ENCODE measurements around the gene ELOB.
"Not testable (repeated sequence)": the region's sequence is repeated elsewhere in the genome, so short reads cannot be mapped to it uniquely, and the experiment has no call there.

The ELOB gene

GRCh38 chr16:2737895-2738418, 39.1 kb downstream of the ELOB start:
- ATAC-seq (no peak), DNase-seq (no peak)
- Mint-ChIP-seq H3K27ac (peak overlapping the region in 1 of 2 donors; percentile 4), H3K27me3 (peaks cover 9% of the 10 kb centered on the region), H3K9me3 (no peaks in the 10 kb centered on the region), H3K4me1 (peaks cover 8% of the 10 kb centered on the region), H3K4me3 (no peak overlapping the region)

GRCh38 chr16:2737238-2737605, 39.9 kb downstream of the ELOB start:
- Mint-ChIP-seq H3K27ac (no peak overlapping the region), H3K9me3 (no peaks in the 10 kb centered on the region), H3K4me3 (no peak overlapping the region), H3K4me1 (peaks cover 8% of the 10 kb centered on the region), H3K27me3 (peaks cover 9% of the 10 kb centered on the region)
- no peak for ATAC-seq
- no peak for DNase-seq

DNA sequence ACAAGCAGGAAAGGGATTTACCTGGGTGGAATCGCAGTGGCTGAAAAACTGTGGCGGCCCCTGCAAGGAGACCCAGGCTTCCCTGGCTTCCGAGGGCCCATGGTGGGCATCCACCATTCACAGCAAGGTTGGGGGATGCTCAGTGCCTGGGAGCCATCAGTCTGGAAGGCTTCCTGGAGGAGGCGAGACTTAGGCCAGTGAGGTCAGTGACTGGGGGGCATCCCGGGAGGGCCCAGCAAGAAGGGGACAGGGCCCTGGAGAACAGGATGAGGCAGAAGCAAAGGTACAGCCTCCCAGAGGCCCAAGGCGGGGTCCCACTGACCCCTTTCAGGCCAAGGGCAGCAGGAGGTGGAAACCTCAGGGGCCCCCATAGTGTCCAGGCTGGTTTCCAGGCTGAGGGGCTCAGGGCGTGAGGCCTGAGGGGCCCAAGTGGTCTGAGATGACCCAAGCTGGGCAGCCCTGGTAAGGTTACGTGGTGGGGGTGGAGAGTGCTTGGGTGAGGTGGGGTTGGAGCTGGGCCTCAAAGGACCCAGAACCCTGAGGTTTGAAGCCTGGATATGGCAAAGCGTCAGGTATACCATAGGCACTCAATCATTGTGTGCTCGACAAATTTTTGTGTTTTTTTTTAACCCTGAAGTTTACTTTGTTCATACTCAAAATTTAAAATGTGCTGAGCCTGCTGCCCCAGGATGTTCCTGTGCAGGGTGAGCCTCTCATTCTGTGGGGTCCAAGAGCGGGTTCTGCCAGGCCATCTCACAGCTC, 40.4 kb downstream of the ELOB start:
- H3K27me3 Mint-ChIP-seq = peaks cover 9% of the 10 kb centered on the region

GRCh38 chr16:2734844-2735515, 42.1 kb downstream of the ELOB start:
- H3K27ac Mint-ChIP-seq = peak overlapping the region in 1 of 2 donors; percentile 74
- no peak for DNase-seq
- H3K9me3 Mint-ChIP-seq = no peaks in the 10 kb centered on the region
- ATAC-seq = no peak
- H3K27me3 Mint-ChIP-seq = no peaks in the 10 kb centered on the region
- peaks cover 8% of the 10 kb centered on the region for H3K4me1 Mint-ChIP-seq
- H3K4me3 Mint-ChIP-seq = no peak overlapping the region

More for the DNA sequence above, 40.4 kb downstream of the ELOB start:
- Mint-ChIP-seq H3K27ac (no peak overlapping the region), H3K9me3 (no peaks in the 10 kb centered on the region), H3K4me3 (no peak overlapping the region), H3K4me1 (peaks cover 8% of the 10 kb centered on the region)
- no peak for DNase-seq
- no peak for ATAC-seq

DNA sequence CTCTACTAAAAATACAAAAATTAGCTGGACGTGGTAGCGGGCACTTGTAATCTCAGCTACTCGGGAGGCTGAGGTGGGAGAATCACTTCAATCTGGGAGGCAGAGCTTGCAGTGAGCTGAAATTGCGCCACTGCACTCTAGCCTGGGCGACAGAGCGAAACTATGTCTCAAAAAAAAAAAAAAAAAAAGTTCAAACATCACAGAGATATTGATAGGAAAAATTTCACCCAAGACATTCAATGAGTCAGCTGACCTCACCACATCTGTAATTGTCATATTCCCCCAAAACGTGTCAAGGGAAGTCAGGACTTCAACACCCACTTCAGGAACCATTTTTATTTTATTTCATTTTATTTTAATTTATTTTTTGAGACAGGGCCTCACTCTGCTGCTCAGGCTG, 49.0 kb downstream of the ELOB start:
- ATAC-seq (no peak), DNase-seq (no peak)
- H3K27ac Mint-ChIP-seq = no peak overlapping the region
- H3K27me3 Mint-ChIP-seq = peaks cover 22% of the 10 kb centered on the region
- H3K4me1 Mint-ChIP-seq = peaks cover 6% of the 10 kb centered on the region
- H3K4me3 Mint-ChIP-seq = no peak overlapping the region
- H3K9me3 Mint-ChIP-seq = no peaks in the 10 kb centered on the region

GRCh38 chr16:2726923-2727322, 50.2 kb downstream of the ELOB start:
- ATAC-seq (no peak), DNase-seq (no peak)
- H3K27me3 Mint-ChIP-seq = peaks cover 25% of the 10 kb centered on the region
- no peak overlapping the region for H3K27ac Mint-ChIP-seq
- no peak overlapping the region for H3K4me3 Mint-ChIP-seq
- H3K4me1 Mint-ChIP-seq = peaks cover 6% of the 10 kb centered on the region
- no peaks in the 10 kb centered on the region for H3K9me3 Mint-ChIP-seq

DNA sequence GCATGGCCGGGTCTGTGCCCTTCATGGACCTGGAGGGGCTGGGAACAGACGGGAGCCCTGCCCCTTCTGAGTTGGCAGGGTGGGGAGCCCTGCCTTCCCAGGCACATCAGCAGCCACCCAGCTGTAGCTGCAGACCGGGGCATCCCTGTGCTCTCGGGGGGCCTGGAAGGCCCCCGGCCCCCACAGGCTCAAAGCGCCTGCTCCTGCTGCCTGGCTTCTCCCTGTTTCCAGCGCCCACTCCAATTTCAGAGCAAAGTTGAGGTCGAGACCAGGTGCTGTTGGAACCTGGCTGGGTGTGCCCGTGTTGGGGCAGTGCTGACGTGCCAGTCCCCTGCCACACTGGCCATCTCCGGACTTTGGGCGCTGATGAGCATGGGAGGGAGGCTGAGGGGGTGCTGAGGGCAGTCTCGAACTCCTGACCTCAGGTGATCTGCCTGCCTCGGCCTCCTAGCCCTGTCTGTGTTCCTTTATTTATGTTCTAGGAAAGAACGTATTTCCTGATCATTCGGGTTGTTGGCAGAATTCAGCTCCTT, 52.2 kb downstream of the ELOB start:
- Mint-ChIP-seq H3K27ac (no peak overlapping the region), H3K27me3 (peaks cover 25% of the 10 kb centered on the region), H3K4me1 (peaks cover 10% of the 10 kb centered on the region), H3K9me3 (no peaks in the 10 kb centered on the region), H3K4me3 (no peak overlapping the region)
- DNase-seq (no peak), ATAC-seq (no peak)

GRCh38 chr16:2724088-2724676, 52.9 kb downstream of the ELOB start:
- Mint-ChIP-seq H3K9me3 (no peaks in the 10 kb centered on the region), H3K27ac (no peak overlapping the region), H3K4me3 (no peak overlapping the region), H3K27me3 (peaks cover 25% of the 10 kb centered on the region), H3K4me1 (peaks cover 13% of the 10 kb centered on the region)
- no peak for DNase-seq
- ATAC-seq = no peak

DNA sequence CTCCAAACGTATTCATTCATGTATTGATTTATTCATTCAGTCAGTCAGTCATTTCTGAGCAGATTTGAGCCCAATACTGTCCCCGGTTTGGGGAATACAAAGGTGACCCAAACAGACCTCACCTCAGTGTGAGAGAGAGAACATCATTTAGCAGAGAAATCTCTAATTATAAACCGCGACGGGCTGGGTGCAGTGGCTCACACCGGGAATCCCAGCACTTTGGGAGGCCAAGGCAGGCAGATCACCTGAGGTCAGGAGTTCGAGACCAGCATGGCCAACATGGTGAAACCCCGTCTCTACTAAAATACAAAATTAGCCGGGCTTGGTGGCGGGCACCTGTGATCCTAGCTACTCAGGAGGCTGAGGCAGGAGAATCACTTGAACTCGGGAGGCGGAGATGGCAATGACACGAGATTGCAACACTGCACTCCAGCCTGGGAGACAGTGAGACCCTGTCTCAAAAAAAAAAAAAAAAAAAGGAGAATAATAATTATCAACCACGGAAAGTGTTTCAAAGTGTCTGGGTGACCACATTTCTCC, 55.4 kb downstream of the ELOB start:
- Mint-ChIP-seq H3K27ac (peak overlapping the region in 1 of 2 donors; percentile 6), H3K4me3 (peak overlapping the region; percentile 67 to 78), H3K27me3 (peaks cover 25% of the 10 kb centered on the region), H3K4me1 (peaks cover 15% of the 10 kb centered on the region)
- H3K9me3 Mint-ChIP-seq, DNase-seq: not testable (repeated sequence)
- peak; percentile 11 for ATAC-seq

Measured in stimulated activated naive CD8-positive, alpha-beta T cell treated with anti-CD3 and anti-CD28 coated beads, Interleukin-15, amount 100 ng/mL, for 72 hours (primary cell).